Forelimb muscle (tissue), 1 donor: ENCODE results near the gene ICA1. TPM values are rescaled to one million over a fixed set of nuclear protein-coding genes. Genes with fewer than 3 reads are reported as not detected.
"Not testable (repeated sequence)": the region's sequence is repeated elsewhere in the genome, so short reads cannot be mapped to it uniquely, and the experiment has no call there.

Experiments used
- DNase-seq: peaks from one replicate; pipeline ENCODE4 v3.0.0-alpha.2; 2013; ENCODE audit warnings: low read depth
- polyA plus RNA-seq: library from polyadenylated mRNA; unstranded; fragments of 120-200 nt; gene quantifications from one replicate; pipeline ENCODE4 v1.2.1, GENCODE V29; 2013; ENCODE audit not compliant: insufficient read length

Gene ICA1
- polyA plus RNA-seq, 1 donor: 4.6 TPM

- DNase-seq: no peak
These were observed 1.1 kb upstream of the ICA1 start for GRCh38 chr7:8263048-8263447.

- DNase-seq: no peak
These were observed 884 bp downstream of the ICA1 start for GRCh38 chr7:8260871-8261694.

- no peak for DNase-seq
These were observed 2.3 kb downstream of the ICA1 start for GRCh38 chr7:8259586-8260222.

- no peak for DNase-seq
These were observed 3.2 kb downstream of the ICA1 start for GRCh38 chr7:8258734-8259133.

- DNase-seq: no peak
These were observed 3.8 kb downstream of the ICA1 start for GRCh38 chr7:8258166-8258565.

- no peak for DNase-seq
These were observed 6.0 kb downstream of the ICA1 start for GRCh38 chr7:8255680-8256655.

- no peak for DNase-seq
These were observed 7.3 kb downstream of the ICA1 start for GRCh38 chr7:8254667-8255066.

GRCh38 chr7:8254215-8254614 is 7.8 kb downstream of the ICA1 start:
- no peak for DNase-seq

- DNase-seq: no peak
These were observed 10.8 kb downstream of the ICA1 start for GRCh38 chr7:8251195-8251594.

GRCh38 chr7:8250547-8250946 is 11.4 kb downstream of the ICA1 start:
- DNase-seq: no peak

GRCh38 chr7:8249121-8249520 is 12.8 kb downstream of the ICA1 start:
- no peak for DNase-seq

GRCh38 chr7:8246020-8246419 is 15.9 kb downstream of the ICA1 start:
- DNase-seq: no peak

GRCh38 chr7:8245032-8245431 is 16.9 kb downstream of the ICA1 start:
- not testable (repeated sequence) for DNase-seq

- DNase-seq: not testable (repeated sequence)
These were observed 18.9 kb downstream of the ICA1 start for GRCh38 chr7:8243059-8243458.

- DNase-seq: not testable (repeated sequence)
These were observed 22.1 kb downstream of the ICA1 start for GRCh38 chr7:8239702-8240362.

GRCh38 chr7:8236780-8237407 is 25.1 kb downstream of the ICA1 start:
- no peak for DNase-seq

- no peak for DNase-seq
These were observed 28.7 kb downstream of the ICA1 start for GRCh38 chr7:8232999-8233847.

GRCh38 chr7:8229927-8230326 is 32.0 kb downstream of the ICA1 start:
- DNase-seq: no peak

- DNase-seq: no peak
These were observed 32.9 kb downstream of the ICA1 start for GRCh38 chr7:8228766-8229674.
